GM12878 (cell line): ENCODE measurements around the gene GRIP2. TPM values are rescaled to one million over a fixed set of nuclear protein-coding genes. Genes with fewer than 3 reads are reported as not detected.

Experiments
- ATAC-seq: fragments of 200-7000 bp; cut with Tn5 transposase; 3 replicates; pipeline ENCODE4 v1.9.1; 2020; ENCODE audit warnings: mild to moderate bottlenecking, moderate library complexity
- BruUV-seq: library from RNA; stranded (reverse); fragments of 400-500 nt; replicated peaks from 2 replicates; lab custom pipeline; 2021; lab: Mats Ljungman, UMichigan
- CTCF ChIA-PET: fragments of 300-600 bp; sonication (Branson Sonifier 250); formaldehyde crosslinking; extraction: SDS; loops from one replicate; lab custom pipeline; 2021; ENCODE audit warnings: inconsistent platforms; lab: Yijun Ruan, JAX
- POLR2A ChIA-PET: fragments of 350-600 bp; formaldehyde crosslinking; extraction: SDS; loops from one replicate; lab custom pipeline; 2021; ENCODE audit warnings: inconsistent platforms; lab: Charles Lee
- RAD21 ChIA-PET: fragments of 300-600 bp; sonication (Branson Sonifier 250); formaldehyde crosslinking; loops from one replicate; lab custom pipeline; 2023; ENCODE audit warnings: antibody characterized with exemption; ENCODE audit not compliant: unreplicated experiment; lab: Charles Lee
- SMC1A ChIA-PET: fragments of 300-600 bp; sonication (Branson Sonifier 250); formaldehyde crosslinking; loops from one replicate; lab custom pipeline; 2023; ENCODE audit not compliant: unreplicated experiment, uncharacterized antibody; lab: Charles Lee
- DNase-seq: peaks from one replicate; pipeline ENCODE4 v3.0.0-alpha.2; 2011; ENCODE audit warnings: low read depth, low spot score
- FAIRE-seq: peaks from 3 replicates; lab custom pipeline; 2011; peaks lifted over from hg19 to GRCh38; lab: Jason Lieb, UNC
- H2AFZ ChIP-seq: 2 replicates; pipeline ENCODE4 v1.6.0; 2011; ENCODE audit warnings: low read depth, low read length, control low read depth; ENCODE audit not compliant: control insufficient read depth
- H3K27ac ChIP-seq: 2 replicates; pipeline ENCODE4 v1.5.1; 2011; ENCODE audit warnings: control low read depth; ENCODE audit not compliant: control insufficient read depth, insufficient read depth
- H3K27me3 ChIP-seq, 2 experiments: replicated peaks in 1 of 2; 2 replicates each; pipeline versions ENCODE4 v1.6.0 to v1.6.1; 2011; ENCODE audit warnings: low read length in 1 of 2; ENCODE audit not compliant: control insufficient read depth in 2 of 2, insufficient read depth in 2 of 2
- H3K36me3 ChIP-seq, 2 experiments: 2 replicates each; pipeline ENCODE4 v1.5.1; 2011; ENCODE audit warnings: low read length in 1 of 2; ENCODE audit not compliant: control insufficient read depth in 2 of 2, insufficient read depth in 2 of 2
- H3K4me1 ChIP-seq: 2 replicates; pipeline ENCODE4 v1.6.1; 2011; ENCODE audit warnings: mild to moderate bottlenecking, low read length, moderate library complexity, mixed read lengths; ENCODE audit not compliant: control insufficient read depth, insufficient read depth
- H3K4me2 ChIP-seq: 2 replicates; pipeline ENCODE4 v1.6.0; 2011; ENCODE audit warnings: control low read depth; ENCODE audit not compliant: control insufficient read depth, insufficient read depth
- H3K4me3 ChIP-seq: fragments of 200-600 bp; sonication (generic); 2 replicates; pipeline ENCODE4 v1.5.1; 2016
- H3K79me2 ChIP-seq: 2 replicates; pipeline ENCODE4 v1.6.0; 2011; ENCODE audit warnings: low read length; ENCODE audit not compliant: control insufficient read depth, insufficient read depth
- H3K9ac ChIP-seq: 2 replicates; pipeline ENCODE4 v1.8.0; 2011; ENCODE audit warnings: low read length, control low read depth, mixed read lengths; ENCODE audit not compliant: control insufficient read depth, insufficient read depth
- H3K9me3 ChIP-seq: replicated peaks from 3 replicates; pipeline ENCODE4 v1.5.1; 2011; ENCODE audit warnings: mild to moderate bottlenecking, low read length; ENCODE audit not compliant: control insufficient read depth, insufficient read depth
- H4K20me1 ChIP-seq: 2 replicates; pipeline ENCODE4 v1.6.0; 2011; ENCODE audit not compliant: control insufficient read depth, insufficient read depth
- ATF3 ChIP-seq: IDR thresholded peaks from 2 replicates; pipeline ENCODE4 v1.6.1; 2011; ENCODE audit warnings: low read depth, mild to moderate bottlenecking, low read length, moderate library complexity, borderline replicate concordance; ENCODE audit errors: extremely low read depth
- BMI1 ChIP-seq: fragments of 450-650 bp; IDR thresholded peaks from 2 replicates; pipeline ENCODE4 v1.6.1; 2016; ENCODE audit warnings: mild to moderate bottlenecking, moderate library complexity, borderline replicate concordance
- E2F8 ChIP-seq: fragments of 450-650 bp; IDR thresholded peaks from 2 replicates; pipeline ENCODE4 v1.6.1; 2018; ENCODE audit warnings: mild to moderate bottlenecking, low read depth, moderate library complexity; ENCODE audit not compliant: partially characterized antibody
- FOS ChIP-seq: IDR thresholded peaks from 3 replicates; pipeline ENCODE4 v1.6.1; 2011; ENCODE audit warnings: borderline replicate concordance; ENCODE audit not compliant: insufficient read length; ENCODE audit errors: extremely low read depth
- MTA2 ChIP-seq: fragments of 450-650 bp; IDR thresholded peaks from 2 replicates; pipeline ENCODE4 v1.6.1; 2016; ENCODE audit warnings: low read depth, mild to moderate bottlenecking, moderate library complexity
- MXI1 ChIP-seq: fragments of 150-350 bp; IDR thresholded peaks from 2 replicates; pipeline ENCODE4 v1.6.1; 2011; ENCODE audit warnings: low read depth, mild to moderate bottlenecking, inconsistent platforms, low read length, improper control_type of control experiment
- NR2C2 ChIP-seq: IDR thresholded peaks from 2 replicates; pipeline ENCODE4 v1.6.1; 2011; ENCODE audit warnings: borderline replicate concordance, low read depth; ENCODE audit not compliant: control insufficient read depth, insufficient read length
- RFX5 ChIP-seq: IDR thresholded peaks from 2 replicates; pipeline ENCODE4 v1.6.1; 2011; ENCODE audit warnings: low read depth, low read length, improper control_type of control experiment
- SRF ChIP-seq, 2 experiments: IDR thresholded peaks; 2 replicates each; pipeline ENCODE4 v1.6.1; 2011; ENCODE audit warnings: low read depth in 2 of 2, low read length in 2 of 2, mild to moderate bottlenecking in 1 of 2, moderate library complexity in 1 of 2
- ZBTB40 ChIP-seq: fragments of 450-650 bp; IDR thresholded peaks from 2 replicates; pipeline ENCODE4 v1.6.1; 2016; ENCODE audit warnings: mild to moderate bottlenecking, moderate library complexity, borderline replicate concordance
- ZNF592 ChIP-seq: fragments of 450-650 bp; IDR thresholded peaks from 2 replicates; pipeline ENCODE4 v1.6.1; 2017; ENCODE audit warnings: mild to moderate bottlenecking, moderate library complexity
- WGBS: methylation state at CpG from one replicate; pipeline ENCODE4 v1.1.6; 2016; ENCODE audit warnings: low lambda C conversion rate; ENCODE audit not compliant: insufficient replicate concordance, insufficient coverage; ENCODE audit errors: missing lambda C conversion rate; 5-methylcytosine and 5-hydroxymethylcytosine counted together
- in situ Hi-C: fragments of 300-500 bp; cut with MboI; formaldehyde crosslinking; loops from 9 replicates; pipeline ENCODE4 v1.14.3; 2018; ENCODE audit warnings: mixed read lengths
- intact Hi-C: fragments of 100-400 bp; cut with micrococcal nuclease; formaldehyde crosslinking; loops from one replicate; pipeline ENCODE4 v1.14.2; 2022; ENCODE audit not compliant: unreplicated experiment
- polyA plus RNA-seq, 11 experiments: library from polyadenylated mRNA; depleted of rRNA in 4 of 11; unstranded in 6 of 11; stranded (reverse) in 5 of 11; fragments of >200 nt; fragmentation: Nextera tagmentation in 4 of 11; fragmentation: Illumina TruSeq in 1 of 11; extraction: Ambion mirVana in 4 of 11; extraction: Trizol in 1 of 11; gene quantifications; 1 replicate in 1 of 11; 2 replicates in 10 of 11; pipeline versions ENCODE4 v1.2.1 to v1.2.3, GENCODE V29; 2011 to 2016; ENCODE audit warnings: inconsistent platforms in 2 of 11, missing spikeins in 2 of 11, low read depth in 1 of 11
- total RNA-seq, 4 experiments: library from RNA; depleted of rRNA in 3 of 4; stranded (reverse); fragments of >200 nt in 3 of 4; fragmentation: Illumina TruSeq in 1 of 4; extraction: Trizol in 1 of 4; gene quantifications; 2 replicates each; pipeline versions ENCODE4 v1.2.1 to v1.2.3, GENCODE V29; 2013 to 2021

GRIP2 gene
- total and polyA plus RNA-seq, 10 of the 15 experiments (the other 5 are each of a cell fraction or from before 2014, with no cell fraction given): not detected

GRCh38 chr3:14473411-14473891 lies 66.7 kb downstream of the GRIP2 start:
- RAD21 ChIA-PET: no interaction called here
- intact Hi-C loops: no loop called here
- Histone ChIP-seq H3K9ac (no peak overlapping the region), H4K20me1 (no peaks in the 10 kb centered on the region), H3K27ac (no peak overlapping the region), H2AFZ (no peak overlapping the region), H3K36me3 (peaks cover 7 to 15% of the 10 kb centered on the region in 2 experiments), H3K27me3 (no peaks in the 10 kb centered on the region), H3K4me1 (no peaks in the 10 kb centered on the region), H3K79me2 (no peaks in the 10 kb centered on the region), H3K9me3 (no peaks in the 10 kb centered on the region), H3K4me3 (no peak overlapping the region), H3K4me2 (no peak overlapping the region)
- in situ Hi-C loops: no loop called here
- DNase-seq (no peak), FAIRE-seq (no peak), ATAC-seq (no peak)
- CTCF ChIA-PET: no interaction called here
- 98% methylated on average over 7 of the region's 7 CpGs for WGBS
- SMC1A ChIA-PET: no interaction called here
- POLR2A ChIA-PET: no interaction called here
- no TSS peak for BruUV-seq
- TF ChIP-seq ZBTB40: no peak
- no peak for TF ChIP-seq ATF3
- no peak for TF ChIP-seq MTA2
- TF ChIP-seq SRF (IDR thresholded peaks at IDR 0.05; ENCODE audit: low read depth in 2 of 2, low read length in 2 of 2): no peak
- TF ChIP-seq MXI1: no peak
- TF ChIP-seq ZNF592: no peak
- no peak for TF ChIP-seq RFX5
- TF ChIP-seq FOS: no peak
- TF ChIP-seq E2F8: no peak
- no peak for TF ChIP-seq NR2C2
- TF ChIP-seq BMI1: no peak
